COR-L47 (cell line): ENCODE results near the gene VWF.
"Not testable (repeated sequence)": the region's sequence is repeated elsewhere in the genome, so short reads cannot be mapped to it uniquely, and the experiment has no call there.

Experiments used
- DNase-seq: peaks from one replicate; lab custom pipeline; 2025; lab: John Stamatoyannopoulos, UW

The VWF gene

DNA sequence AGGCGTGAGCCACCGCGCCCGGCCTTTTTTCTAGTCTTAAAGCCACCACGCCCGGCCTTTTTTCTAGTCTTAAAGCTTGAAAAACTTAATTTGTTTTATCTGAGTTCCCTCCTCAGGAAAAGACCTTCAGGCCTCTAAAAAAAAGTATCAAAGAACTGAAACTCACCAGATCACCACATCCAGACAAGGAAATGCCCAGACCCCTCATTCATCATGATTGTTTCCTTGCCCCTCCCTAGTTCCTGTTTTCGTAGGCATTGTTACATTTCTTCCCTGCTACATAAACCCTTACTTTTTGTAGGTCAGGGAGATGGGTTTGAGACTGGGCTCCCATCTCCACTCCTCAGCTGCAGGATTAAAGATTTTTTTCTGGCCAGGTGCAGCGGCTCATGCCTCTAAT lies 21.1 kb upstream of the VWF start:
- DNase-seq, result no peak

DNA sequence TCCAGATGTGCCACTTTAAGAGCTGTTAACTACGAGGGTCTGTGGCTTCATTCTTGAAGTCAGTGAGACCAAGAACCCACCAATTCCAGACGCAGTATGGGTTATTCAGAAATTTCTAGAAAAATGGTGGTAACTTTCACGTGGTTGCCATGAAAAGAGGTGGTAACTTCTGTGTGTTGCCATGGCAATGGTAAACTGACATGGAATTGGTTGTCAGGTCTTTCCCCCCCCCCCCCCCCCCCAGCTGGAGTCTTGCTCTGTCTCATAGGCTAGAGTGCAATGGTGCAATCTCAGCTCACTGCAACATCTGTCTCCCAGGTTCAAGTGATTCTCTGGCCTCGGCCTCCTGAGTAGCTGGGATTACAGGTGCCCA lies 18.8 kb upstream of the VWF start:
- DNase-seq, result no peak

DNA sequence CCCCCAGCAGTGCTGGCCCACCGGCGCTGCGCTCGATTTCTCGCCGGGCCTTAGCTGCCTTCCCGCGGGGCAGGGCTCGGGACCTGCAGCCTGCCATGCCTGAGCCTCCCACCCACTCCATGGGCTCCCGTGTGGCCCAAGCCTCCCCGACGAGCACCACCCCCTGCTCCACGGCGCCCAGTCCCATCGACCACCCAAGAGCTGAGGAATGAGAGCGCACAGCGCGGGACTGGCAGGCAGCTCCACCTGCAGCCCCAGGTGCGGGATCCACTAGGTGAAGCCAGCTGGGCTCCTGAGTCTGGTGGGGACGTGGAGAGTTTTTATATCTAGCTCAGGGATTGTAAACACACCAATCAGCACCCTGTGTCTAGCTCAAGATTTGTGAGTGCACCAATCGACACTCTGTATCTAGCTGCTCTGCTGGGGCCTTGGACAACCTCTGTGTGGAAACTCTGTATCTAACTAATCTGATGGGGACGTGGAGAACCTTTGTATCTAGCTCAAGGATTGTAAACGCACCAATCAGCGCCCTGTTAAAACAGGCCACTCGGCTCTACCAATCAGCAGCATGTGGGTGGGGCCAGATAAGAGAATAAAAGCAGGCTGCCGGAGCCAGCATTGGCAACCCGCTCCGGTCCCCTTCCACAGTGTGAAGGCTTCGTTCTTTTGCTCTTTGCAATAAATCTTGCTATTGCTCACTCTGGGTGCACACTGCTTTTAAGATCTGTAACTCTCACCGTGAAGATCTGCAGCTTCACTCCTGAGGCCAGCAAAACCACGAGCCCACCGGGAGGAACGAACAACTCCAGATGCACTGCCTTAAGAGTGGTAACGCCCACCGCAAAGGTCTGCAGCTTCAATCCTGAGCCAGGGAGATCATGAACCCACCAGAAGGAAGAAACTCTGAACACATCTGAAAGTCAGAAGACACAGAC lies 18.2 kb upstream of the VWF start:
- DNase-seq, result not testable (repeated sequence)

DNA sequence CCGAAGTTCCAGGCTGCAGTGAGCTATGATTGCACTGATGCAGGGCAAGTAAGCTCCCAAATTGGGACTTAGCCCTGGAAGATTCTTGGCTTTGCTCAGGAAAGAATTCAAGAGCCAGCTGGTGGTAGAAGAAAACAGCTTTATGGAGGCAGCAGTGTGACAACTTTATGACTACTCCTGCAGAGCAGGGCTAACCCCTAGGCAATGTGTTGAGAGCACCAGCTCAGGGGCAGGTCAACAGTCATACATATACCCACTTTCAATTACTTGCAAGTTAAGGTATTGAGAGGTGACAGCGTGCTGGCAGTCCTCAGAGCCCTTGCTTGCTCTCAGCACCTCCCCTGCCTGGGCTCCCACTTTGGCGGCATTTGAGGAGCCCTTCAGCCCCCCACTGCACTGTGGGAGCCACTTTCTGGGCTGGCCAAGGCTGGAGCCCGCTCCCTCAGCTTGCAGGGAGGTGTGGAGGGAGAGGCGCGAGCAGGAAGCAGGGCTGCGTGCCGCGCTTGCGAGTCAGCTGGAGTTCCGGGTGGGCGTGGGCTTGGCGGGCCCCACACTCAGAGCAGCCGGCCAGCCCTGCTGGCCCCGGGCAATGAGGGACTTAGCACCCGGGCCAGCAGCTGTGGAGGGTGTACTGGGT lies 17.4 kb upstream of the VWF start:
- DNase-seq, result not testable (repeated sequence)

DNA sequence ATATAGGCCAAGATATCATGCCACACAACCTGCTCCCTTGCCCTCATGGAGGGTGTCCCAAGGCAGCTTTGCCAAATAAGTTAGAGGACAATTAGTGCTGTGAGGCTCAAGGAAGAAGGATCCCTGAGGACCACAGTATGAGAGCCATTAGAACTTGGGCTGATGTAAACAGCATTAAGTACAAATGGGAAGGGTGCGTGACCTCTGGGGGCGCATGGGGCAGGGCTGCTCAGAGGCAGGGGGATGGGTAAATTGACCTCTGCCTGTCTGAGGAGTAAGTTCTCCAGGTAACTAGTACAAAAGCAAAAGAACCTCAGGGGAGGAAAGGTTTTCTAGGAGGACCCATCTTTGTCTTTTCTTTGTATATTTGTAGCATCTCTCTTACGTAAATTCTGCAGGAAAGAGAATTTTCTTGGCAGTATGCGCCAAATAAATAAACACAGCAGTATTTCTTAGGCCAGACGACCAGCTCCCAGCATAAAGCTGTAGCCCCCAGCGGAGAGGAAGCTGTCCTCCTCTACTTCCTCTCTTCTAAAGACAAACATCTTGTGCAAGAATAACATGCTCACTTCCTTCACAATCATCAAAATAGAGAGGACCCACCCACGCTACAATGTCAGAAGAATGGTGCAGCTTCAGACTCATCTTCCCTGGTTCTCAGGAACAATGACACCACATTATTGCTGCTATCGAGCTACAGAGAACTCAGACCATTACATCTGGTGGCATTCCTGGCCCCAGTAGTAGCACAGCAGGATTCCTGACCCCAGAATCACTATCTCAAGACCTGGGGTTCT lies 16.4 kb upstream of the VWF start:
- DNase-seq, result no peak

DNA sequence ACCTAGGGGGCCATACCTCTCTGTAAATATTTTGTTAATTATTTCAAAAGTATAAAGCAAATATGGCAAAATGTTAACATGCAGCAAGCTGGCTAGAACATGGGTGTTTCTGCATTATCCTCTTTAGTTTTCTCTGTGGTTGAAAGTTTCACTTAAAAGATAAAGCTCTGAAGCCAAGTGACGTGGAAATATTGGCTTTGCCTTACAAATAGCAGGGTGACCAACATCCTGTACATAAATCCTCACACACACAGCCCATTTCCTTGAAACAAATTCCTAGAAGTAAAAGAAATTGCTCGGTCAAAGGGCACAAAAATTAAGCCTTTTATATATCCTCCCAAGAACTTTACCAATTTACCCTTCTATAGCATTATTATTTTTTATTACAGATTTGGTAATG lies 10.6 kb upstream of the VWF start:
- DNase-seq, result no peak

DNA sequence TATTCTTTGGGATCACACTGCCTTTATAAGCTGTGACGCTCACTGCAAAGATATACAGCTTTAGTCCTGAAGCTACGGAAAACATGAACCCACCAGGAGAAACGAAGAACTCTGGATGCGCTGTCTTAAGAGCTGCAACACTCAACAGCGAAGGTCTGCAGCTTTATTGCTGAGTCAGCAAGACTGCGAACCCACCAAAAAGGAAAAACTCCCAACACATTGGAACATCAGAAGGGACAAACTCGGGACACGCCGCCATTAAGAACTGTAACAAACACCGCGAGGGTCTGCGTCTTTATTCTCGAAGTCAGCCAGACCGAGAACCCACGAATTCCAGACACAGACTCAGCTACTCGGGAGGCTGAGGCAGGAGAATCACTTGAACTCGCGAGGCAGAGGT lies 9.2 kb upstream of the VWF start:
- DNase-seq, result no peak

DNA sequence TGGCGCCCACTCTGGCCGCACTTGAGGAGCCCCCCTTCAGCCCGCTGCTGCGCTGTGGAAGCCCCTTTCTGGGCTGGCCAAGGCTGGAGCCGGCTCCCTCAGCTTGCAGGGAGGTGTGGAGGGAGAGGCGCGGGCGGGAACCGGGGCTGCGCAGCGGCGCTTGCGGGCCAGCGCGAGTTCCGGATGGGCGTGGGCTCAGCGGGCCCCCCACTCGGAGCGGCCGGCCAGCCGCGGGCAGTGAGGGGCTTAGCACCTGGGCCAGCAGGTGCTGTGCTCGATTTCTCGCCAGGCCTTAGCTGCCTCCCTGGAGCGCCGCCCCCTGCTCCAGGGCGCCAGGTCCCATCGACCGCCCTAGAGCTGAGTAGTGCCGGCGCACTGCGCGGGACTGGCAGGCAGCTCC lies 8.0 kb upstream of the VWF start:
- no peak for DNase-seq

DNA sequence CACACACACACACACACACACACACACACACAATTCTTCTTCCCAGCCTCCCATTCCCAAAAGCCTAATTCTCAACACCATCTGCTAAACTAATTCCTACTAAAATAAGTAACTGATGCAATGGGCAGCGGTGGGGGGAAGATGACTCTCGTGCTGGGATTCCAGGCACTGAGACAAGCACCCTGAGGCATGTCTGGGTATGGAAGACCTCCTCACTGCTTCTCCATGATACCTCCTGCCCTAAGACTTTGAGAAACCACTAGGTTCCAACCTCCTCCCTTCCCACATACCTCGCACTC lies 789 bp upstream of the VWF start:
- no peak for DNase-seq

DNA sequence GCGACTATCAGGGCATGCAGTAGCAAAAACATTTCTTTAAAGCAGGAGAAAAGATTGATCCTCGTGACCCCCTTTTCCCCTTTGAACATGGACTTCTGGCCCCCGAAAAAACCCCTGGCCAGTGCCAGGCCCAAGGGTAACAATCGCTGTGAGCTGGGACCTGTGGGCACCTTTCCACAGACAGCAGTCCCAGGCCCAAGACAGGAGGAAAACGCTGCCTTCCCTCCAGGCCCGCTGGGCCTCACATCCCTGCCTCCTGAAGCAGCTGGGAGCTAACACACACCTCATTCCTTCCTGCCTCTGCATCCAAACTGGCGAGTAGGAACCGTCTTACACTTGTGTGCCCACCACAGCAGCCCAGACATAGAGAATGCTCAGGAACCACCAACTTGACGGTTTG lies 1.2 kb downstream of the VWF start:
- no peak for DNase-seq

DNA sequence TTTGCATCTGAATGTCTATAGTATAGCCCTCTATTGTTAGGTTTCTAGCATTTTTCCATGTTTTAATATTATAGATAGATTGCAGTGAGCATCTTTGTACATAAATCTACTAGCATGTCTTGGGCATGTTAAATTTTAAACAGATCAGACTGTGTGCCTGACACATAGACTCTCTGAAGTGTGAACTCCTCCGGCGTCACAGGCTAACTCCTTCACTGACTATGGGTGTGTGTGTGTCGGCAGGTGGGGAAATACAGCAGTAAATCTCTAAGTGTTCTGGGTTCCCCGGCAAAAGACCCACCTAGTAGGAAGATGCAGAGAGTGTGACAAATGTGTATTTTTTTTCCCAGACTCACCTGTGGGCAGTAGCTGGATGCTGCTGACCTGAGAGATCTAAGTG lies 2.3 kb downstream of the VWF start:
- no peak for DNase-seq

DNA sequence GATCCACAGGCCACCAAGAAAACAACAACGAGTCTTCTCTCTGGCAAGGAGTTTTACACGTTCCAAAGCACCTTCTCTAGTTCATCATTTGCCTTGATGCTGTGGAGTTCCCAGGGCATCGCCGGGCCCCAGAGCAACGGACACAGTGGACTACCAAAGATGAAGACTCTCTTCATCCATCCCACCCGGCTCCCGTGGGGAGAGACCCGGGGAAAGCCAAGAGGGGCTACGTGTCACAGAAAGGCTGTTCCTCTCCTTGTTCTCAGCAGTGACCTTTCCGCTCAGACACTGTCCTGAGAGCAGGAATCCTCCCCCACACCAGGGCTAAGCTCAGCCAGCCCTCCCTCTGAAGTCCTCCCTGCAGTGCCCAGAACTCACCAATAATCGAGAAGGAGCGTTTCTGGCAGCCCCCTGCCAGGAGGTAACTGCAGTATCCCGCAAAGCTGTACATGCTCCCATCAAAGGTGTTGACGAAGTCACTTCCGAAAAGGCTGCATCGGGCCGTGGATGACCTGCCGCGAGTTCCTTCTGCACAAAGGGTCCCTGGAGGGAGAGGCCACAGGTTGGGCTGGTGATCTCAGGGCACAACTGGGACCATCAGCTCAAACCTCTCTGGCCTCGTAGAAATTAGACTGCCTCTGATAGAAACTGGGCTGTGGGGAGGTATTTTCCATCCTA lies 3.5 kb downstream of the VWF start:
- no peak for DNase-seq

DNA sequence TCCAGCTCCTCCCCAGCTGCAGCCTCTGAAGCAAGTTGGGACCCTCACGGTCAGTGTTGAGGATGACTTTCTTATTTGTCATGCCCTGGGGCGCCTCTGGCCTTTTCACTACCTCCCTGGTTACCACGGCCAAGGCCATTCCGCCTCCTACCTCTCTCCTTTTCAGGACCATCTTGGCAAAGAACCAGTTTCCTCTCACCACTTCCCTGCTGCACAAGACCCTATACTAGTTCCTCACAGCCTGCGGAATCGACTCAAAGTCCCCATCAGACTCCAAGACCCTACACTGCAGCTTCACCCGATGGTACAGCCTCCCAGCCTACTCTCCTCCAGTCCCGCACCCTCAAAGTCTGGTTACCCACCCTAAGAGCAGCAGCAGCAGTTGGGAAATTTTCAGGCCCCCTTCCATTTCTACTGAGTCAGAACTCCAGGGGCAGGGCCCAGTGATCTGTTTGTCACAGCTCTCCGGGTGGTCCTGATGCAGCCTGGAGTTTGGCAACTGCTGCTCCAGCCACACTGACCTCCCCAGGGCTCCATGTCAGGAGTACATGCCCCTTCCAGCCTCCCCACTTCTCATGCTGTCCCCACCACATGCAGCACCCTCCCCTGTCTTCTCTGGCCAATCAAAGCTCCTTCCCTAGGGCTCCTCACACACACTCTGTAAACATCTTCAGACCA lies 5.4 kb downstream of the VWF start:
- DNase-seq, result no peak

DNA sequence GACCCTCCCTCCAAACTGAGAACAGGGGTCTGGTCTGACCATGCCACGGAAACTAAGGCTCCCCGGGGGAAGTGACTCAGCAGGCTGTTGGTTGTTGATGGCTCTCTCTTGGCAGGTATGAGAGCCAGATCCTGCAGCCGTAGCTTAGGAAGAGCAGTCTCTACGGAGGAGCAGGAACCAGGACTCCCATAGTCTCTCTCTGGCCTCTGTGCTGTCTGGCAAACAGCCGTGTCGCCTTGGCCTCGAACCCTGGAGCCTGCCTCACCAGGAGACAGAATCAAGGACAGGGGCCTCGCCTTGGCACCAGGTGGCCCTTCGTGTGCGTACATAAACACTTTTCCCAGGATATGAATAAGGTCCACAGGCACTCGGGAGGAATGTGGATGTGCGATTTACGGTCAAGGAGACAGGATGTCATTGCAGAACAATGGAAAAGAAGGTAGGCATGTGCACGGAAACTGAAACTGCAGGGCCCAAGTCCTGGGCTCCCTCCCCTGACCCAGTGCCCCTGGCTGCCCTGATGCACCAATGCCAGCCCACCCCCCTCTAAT lies 7.9 kb downstream of the VWF start:
- no peak for DNase-seq

DNA sequence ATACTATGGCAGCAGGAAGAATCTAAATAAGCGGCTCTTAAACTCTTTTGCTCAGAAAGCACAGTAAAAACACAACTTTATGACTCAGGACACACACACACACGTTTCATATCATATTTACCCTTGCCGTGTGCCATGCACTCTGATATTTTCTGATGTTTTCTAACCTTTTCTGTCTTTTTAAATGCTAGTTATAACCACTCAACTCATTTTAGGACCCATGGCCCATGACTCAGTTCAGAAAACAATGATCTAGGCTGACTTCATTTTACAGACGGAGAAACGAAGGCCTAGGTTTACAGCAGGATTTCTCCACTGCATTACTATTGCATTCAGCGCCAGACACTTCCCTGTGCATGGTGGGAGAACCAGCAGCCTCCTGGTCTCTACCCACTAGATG lies 9.1 kb downstream of the VWF start:
- DNase-seq, result no peak

DNA sequence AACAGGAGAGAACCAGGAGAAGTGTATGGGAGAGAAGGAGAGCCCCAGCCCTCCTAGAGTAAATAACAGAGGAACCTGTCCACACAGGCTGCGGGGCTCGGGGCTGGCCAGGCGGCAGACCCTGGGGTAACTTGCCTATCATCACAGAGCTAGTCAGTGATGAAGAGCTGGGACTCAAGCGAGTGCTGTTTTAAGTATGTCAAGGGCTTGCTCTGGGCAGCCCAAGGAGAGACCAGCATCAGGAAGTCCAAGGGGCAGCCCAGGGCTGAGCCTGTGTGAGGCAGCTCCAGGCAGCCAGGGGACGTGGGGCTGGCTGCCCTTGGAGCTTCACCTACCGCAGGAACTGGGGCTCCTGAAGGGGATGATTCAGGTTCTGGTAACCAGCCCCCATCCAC lies 10.0 kb downstream of the VWF start:
- no peak for DNase-seq

DNA sequence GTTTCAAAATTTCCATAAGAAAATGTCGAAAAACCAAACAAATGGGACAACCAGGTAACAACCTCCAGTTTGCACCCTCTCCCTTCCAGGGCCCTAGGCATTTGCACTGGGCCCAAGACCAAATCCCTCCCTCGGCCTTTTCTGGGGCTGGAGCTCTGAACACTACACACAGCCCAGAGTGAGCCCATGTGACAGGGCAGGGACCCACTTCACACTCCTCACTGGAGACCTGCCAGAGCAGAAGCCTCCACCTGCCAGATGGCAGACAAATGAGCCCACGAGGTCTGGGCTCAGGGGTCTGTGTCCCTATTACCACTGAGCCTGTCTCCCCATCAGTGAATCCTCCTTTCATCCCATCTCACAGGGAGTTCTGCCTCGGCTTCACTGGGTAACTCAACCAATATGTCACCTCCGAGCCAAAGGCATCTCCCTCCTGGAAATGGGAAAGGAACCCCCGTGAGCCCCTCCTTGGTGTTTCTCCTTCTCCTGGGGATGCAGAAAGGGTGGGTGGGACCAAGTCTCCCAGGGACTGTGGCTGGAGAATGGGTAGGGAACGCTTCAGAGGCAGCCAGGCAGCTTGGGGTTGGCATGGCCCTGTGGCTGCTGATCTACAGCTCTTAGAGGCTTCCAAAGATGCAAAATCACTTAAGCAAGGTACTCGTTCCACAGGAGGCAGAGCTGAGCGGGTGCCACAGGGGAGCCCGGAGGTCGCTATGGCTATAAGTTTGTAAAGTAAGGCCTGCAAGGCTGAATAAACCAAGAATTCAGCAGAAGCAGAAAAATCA lies 10.6 kb downstream of the VWF start:
- no peak for DNase-seq

DNA sequence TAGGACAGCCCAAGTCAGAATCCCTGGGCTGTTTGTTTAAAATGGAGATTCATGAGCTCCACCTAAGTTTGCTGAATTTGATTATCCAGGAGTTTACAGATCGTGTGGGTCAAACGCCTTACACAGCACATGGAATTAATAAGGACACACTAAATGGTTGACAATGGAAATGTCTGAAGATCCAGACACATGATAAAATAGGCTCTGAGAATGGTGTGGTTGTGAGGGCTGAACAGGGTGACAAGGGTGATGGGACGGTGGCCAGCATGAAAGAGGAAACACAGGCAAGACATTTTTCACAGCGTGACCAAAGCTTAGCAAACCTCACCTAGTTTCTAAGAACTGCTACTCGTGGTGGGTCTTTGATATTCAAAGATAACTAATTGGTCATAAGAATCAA lies 12.5 kb downstream of the VWF start:
- DNase-seq, result no peak

DNA sequence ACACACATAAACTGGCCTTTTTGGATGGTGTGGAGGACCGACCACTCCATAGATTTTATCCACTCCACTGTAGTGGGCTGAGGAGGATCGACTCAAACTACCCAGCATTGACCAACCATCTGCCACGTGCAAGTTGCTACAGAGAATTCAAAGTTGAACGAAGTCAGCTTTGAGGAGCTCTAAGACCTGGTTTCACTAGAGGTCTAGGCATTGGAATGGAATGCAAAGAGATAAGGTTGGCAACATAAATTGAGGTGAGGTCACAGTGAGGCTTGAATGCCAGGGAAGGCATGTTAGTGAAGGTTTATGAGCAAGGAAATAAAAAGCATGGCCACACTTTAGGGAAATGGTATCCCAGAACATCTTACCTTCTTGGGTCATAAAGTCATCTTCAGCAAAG lies 14.5 kb downstream of the VWF start:
- no peak for DNase-seq

DNA sequence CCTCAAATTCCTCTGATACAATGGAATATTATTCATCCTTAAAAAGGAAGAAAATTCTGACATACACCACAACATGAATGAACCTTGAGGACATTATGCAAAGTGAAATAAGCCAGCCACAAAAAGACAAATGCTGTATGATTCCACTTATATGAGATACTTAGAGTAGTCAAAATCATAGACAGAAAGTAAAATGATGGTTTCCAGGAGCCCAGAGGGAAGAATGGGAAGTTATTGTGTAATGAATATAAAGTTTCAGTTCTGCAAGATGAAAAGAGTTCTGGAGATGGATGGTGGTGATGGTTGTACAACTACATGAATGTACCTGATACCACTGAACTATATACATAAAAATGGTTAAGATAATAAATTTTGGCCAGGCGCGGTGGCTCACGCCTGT lies 18.3 kb downstream of the VWF start:
- DNase-seq, result no peak

DNA sequence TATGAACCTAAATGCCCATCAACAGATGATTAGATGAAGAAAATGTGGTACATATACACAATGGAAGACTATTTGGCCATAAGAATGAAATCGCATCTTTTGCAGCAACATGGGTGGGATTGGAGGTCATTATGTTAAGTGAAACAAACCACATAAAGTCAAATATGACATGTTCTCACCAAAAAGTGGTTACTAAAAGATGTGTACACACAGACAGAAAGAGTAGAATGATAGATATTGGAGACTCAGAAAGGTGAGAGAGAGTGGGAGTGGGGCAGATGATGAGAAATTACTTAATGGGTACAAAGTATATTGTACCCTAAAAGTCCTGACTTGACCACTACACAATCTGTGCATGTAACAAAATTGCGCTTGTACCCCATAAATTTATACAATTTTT lies 19.6 kb downstream of the VWF start:
- DNase-seq, result no peak
